Activated T-cell treated with anti-CD3 and anti-CD28 coated beads for 24 hours (primary cell): ENCODE measurements around the gene COL1A2.

Source experiments
- DNase-seq: peaks from one replicate; pipeline ENCODE4 v3.0.0-alpha.2; 2020; ENCODE audit warnings: low read depth

The COL1A2 gene

DNA sequence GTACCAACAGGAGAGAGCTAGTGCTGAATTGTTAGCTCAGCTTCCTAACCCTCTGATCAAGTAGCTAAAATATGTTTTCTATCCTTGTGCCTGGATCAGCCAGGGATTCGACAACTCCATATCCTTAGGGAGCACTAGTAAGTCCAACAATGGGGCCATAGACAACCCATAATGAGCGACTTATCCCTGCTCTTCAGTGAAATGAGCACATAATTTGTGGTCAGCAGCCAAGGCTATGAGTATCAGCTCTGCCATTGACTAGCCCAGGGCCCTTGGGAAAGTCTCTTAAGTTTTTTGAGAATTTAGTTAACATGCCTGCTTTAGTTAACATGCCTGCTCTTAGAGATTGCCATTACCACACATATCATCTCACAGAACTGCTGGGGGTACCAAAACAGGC is 39.3 kb downstream of the COL1A2 start:
- no peak for DNase-seq

DNA sequence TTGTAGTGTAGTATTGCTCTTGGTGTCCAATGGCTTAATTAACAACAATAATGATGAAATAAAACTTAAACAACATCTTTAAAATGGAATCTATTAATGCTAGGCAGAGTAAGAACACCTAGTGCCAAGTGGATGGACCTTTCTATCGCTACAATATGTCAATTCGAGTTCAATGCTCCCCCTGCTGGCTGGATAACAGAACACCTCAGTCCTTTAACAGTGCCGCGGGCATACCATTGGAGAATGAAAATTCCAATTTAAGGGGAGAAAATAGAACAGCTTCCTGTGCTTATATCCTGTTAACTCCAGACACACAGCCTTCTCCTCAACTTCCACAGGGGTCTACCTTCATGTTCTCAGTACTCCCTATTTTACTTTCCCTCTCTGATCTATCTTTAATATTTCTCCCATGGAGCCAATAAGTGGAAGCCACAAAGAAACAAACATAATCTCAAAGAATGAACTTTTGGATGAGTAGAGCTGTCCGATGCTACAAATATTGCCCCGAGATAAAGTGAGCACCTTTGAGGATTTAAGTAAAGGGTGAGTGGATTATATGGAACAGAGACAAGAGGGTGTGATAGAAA is 41.4 kb downstream of the COL1A2 start:
- DNase-seq: peak; percentile 41

DNA sequence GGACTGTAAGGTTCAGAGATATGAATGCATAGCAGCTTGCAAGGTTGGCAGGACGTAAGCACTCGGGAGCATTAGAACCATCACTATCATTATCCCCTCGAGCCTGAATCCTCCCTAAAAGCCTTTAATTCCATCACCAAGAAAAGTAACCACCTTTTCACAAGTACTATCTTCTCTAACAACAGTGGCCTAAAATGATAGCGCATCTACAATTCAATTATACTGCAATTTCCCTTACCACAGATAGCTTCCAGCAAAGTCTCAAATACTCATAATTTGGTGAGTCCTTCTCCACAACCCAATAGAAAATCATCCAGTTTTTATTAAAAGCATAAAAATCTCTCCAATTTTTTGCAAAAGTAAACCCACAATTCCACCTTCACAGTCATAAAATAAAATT is 42.0 kb downstream of the COL1A2 start:
- no peak for DNase-seq

DNA sequence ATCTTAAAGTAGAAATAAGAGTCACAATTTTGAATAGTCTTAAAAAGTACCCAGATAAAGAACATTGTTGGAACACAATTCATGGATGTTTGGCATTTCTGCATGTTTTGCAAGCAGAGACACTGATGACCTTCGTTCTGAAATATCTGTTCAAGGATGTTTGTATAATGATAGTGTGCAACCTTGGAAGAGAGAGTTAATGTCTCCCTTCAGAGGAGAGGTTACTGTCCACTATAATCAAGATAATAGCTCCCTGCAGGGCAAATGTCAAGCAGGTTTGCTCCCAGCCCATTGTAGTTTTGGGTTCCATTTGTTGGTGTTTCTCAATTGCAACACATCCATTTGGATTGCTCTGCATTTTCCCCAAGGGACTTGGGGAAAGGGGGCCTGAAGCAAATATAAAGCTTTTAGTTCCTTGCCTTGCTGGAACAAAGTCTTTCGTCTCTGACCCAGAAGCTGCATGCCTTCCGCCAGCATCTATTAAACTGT is 45.2 kb downstream of the COL1A2 start:
- DNase-seq: no peak

DNA sequence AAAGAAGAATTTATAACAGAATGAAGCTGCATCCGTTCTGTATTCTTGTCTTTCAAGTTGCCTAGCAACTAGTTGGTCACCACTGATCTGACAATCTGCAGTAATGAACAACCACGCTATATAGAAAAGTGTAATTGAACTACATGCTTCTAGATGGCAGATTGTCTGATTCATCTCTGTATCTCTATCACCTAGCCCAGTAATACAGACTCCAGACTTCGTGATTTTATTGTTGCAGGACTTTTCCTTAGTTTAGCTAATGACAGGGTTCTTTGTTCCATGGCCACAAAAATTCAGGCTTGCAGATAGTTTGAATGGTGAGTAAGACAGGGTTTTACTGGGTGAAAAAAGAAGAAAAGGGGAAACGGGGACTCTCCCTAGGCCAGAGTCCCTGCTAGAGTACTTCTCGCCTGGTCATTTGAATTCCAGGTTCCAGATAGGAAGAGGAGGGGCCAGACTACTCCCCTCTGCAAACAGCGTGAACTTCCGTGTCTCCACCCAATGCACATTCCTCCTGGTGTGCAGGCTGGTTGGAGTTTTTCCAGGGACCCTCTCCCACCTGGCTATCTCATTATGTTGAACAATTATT is 45.9 kb downstream of the COL1A2 start:
- no peak for DNase-seq

DNA sequence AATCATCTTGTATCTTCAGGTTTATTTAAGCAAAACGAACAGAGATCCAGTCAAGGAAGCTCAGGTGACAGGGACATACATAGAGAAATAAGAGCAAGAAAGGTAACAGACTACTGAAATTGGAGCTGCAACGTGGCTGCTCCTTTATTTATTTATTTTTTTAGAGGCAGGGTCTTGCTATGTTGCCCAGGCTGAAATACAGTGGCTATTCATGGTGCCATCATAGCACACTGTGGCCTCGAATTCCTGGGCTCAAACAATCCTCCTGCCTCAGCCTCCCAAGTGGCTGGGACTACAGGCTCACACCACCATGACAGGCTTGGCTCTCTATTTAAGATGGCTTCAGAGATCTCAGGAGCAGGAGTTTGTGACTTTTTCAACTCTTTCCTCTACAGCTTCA is 46.4 kb downstream of the COL1A2 start:
- no peak for DNase-seq

DNA sequence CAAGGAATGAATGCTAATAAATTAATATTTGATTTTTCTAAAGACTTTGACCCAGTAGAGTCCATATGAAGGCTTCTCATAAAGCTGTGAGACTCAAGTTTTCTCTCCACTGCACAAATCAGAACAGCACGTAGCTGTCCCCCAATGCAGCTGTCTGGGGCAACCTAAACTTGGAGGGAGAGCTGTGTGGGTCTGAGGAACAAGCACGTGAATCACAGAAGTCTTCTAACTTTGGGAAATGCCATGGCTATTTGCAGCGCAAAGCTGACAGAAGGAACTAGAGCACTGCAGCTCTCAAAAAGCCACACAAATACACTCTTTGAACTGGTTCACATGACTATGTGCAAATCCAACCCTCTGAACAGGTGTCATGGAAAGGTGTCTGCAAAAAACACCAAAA is 47.9 kb downstream of the COL1A2 start:
- DNase-seq: no peak

DNA sequence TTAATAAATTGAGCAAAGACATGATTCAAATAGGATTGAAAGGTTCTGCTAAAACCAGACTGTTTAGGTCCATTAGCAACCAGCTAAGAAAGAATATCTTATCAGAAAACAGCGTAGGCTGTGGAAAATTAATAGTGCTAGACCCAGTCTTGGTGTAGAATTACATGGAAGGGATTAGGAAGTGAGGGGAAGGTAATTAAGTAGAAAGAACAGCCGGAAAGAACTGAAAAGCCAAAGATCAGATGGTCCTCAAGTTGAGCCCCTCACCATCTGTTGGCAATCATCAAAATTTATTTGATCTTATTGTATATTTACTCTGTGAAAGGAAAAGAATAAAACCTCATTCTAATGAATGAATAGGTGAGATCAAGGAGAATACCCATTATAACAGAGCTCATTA is 50.1 kb downstream of the COL1A2 start:
- DNase-seq: no peak

DNA sequence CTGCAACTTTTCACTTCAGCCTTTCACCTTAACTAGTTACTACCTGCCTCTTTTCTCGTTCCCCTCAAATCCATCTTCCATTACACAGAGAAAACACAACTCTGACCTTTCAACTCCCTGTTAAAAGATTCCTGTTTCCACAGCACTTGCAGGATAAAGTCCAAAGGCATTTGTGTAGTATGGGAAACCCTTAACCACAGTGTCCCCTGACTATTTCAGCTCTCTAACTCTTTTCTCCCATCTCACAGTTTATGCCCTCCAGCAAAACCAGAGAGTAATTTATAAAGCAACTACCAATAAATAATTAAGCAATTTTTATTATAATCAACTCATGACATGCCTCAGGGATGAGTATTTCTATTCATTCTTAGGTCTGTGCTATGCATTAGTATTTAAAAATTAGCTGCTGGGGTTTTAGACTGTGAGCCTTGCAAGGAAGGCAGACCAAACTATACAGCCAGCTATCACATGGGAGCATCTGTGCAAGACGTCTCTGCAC is 51.0 kb downstream of the COL1A2 start:
- DNase-seq: no peak

DNA sequence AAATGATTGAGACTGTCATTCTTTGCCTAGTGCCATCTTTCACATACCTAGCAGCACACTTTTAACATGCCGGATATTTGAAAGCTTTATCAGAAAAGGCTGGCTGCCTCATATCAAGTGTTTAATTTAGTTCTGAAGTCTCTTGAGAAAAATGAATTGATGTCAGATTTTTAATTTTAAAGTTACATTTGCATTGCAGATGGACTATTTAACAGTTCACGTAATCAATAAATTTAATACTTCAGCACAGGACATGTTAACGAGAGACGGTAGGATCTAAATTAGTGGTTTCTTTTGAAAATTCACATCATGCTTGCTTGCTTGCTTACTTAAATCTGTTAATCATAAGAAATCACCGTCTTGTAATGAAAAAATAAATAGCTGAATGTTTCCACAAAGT is 51.6 kb downstream of the COL1A2 start:
- no peak for DNase-seq

DNA sequence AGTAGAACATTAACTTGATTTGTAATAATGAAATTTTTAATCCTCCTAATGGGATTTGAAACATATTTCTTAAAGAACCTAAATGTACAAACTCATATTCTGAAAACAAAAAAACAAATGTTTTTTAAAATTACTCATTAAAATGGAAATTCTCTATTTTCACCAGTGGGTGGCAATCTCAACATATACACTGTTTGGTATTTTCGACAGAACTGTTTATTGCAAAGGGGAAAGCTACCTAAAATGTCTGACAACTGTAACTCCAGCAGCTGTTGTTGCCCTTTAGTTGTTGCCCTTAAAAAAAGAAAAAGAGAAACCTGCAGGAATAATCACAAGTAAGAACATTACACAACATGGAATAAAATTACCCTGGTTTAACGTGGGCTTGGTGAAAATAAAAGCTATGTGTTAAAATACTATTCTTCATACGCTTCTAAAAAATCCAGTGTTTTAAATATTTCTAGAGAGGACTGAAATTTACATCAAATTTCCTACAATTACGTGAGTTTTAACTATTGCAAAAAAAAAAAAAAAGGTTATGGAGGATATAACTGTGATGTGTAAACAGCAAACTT is 54.5 kb downstream of the COL1A2 start:
- DNase-seq: no peak

DNA sequence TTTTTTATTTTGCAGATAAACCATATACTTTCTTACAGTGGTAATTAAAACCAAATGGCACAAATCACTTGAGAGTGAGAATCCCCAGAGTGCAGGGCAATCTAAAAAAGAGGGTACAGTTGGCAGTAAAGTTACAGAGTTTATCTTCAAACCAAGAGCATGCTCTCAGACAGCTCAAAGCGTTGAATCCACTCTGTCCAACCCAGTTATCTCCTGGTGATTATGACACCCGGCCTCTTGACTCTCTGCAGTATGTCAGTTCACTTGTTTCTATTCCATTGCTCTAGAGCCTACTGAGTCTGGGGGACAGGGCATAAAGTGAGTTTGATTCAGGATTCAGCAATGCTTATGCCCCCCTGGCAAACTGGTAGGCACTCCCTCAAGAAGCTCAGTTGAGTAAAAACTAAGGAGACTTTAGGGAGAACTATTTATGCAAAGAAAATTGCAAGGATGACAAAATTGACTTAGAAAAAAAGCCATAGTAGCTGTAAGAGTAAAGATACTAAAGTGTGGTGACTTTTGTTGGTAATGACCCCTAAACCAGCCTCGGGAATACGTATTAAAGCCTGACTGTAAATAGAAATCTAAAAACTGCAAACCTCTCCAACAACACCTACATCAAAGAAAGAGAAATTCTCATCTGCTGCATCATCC is 55.5 kb downstream of the COL1A2 start:
- DNase-seq: no peak

DNA sequence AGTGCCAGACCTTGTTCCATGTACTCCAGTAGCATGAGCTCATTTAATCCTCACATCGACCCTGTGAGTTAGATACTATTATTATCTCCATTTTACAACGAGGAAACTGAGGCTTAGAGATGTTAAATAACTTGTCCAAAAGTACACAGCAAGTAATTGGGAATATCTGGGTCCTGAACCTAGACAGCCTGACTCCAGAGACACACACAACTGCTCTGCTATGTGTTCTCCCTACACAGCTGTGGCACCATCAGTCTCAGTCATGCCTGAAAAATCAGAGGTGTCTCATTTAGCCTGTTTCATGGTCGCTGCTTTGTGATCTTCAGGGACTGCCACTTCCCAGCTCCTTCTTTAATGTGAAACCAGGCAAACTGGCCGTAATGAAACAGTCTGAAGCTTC is 56.5 kb downstream of the COL1A2 start:
- no peak for DNase-seq

DNA sequence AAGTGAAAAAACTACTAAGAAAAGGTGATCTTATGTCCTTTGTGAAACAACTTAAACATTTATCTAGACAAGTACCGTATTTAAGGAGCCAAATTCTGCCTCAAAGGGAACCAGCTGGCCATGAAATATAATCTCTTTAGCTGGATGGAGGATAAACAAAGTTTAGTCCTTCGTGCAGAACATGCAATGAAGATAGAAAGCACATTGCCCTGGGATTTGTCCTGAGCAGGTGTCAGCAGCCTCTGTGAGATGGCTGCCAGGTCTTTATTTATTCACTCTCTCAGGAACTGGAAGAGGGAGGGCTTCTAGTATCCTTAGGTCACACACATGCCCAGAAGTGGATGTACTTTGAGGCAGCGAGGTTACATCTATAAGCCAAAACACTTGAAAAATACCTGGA is 57.5 kb downstream of the COL1A2 start:
- DNase-seq: no peak

DNA sequence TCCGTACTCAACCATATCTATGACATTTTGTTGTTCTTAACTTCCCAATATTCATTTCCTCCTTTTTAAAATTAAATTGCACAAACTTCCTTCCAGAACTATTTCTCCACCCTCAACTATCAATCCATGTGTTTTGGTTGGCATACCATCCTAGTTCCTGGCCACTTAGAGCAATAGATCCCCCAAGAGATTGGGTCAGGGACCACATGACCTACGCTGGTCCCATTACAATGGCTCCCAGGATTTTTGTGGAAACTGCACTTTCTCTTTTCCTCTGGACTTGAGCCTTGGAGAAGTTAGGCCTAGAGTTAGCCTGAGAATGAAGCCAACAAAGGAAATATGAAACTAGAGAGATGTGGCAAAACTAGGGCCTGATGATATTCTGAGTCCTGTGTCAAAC is 59.2 kb downstream of the COL1A2 start:
- DNase-seq: no peak

DNA sequence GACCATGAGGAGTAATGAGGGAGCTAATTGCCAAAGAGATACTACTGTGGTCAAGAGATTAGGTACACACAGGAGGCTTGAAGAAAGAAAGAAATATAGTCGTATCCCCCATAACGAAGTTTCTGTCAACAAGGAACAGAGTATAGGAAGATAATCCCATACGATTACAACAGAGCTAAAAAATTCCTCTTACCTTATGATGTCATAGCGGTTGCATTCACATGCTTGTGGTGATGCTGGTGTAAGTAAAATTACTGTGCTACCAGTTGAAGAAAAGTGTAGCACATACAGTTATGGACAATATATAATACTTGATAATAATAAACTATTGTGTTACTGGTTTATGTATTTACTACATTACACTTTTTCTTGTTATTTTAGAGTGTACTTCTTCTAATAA is 63.3 kb downstream of the COL1A2 start:
- DNase-seq: no peak

DNA sequence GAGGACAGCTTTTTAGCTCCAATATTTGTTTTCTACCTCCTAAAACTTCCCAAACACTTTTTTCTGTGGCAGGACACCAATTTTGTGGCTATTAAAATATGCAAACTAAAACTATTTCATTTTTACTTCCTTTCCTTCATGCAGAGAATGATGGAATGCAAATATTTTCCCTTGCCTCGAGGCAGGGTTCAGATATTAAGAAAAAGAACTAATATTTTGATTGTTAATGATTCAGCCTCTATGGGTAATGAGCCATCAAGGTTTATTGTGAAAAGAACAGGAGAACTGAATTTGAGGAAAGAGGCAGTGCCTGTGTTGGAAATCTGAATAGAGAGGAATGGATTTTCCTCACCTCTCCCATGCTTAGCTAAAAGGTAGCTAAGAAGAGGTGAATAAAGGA is 71.8 kb downstream of the COL1A2 start:
- no peak for DNase-seq

DNA sequence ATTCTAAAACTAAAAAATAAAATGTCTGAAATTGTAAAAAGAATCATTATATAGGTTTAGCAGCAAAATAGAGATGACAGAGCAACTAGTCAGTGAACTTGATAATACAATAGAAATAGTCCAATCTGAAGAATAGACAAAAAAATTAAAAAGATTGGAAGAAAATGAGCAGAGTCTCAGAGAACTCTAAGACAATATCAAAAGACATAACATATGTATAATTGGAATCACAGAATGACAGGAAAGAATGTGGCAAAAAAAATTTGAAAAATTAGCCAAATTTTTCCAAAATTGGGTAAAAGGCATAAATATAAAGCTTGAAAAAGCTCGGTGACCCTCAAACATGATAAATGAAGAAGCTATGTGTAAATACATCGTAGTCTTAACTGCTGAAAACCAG is 76.9 kb downstream of the COL1A2 start:
- DNase-seq: no peak

DNA sequence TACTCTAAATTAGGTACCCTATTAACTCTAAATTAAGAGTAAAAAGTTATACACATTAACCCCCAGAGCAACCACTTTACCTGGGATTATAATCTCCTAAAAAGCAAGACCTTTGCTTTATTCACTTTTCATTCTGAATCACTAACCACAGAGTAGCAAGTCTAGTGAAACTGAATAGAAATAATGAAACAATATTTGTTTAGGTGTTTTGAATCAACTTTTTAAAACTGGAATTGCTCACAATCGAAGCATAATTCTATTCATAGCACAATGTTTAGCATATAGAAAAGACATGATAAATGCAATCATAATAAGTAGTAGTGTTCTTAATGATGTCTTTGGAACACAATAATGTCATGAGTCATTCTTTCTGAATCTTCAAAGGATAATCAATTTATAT is 77.9 kb downstream of the COL1A2 start:
- no peak for DNase-seq

DNA sequence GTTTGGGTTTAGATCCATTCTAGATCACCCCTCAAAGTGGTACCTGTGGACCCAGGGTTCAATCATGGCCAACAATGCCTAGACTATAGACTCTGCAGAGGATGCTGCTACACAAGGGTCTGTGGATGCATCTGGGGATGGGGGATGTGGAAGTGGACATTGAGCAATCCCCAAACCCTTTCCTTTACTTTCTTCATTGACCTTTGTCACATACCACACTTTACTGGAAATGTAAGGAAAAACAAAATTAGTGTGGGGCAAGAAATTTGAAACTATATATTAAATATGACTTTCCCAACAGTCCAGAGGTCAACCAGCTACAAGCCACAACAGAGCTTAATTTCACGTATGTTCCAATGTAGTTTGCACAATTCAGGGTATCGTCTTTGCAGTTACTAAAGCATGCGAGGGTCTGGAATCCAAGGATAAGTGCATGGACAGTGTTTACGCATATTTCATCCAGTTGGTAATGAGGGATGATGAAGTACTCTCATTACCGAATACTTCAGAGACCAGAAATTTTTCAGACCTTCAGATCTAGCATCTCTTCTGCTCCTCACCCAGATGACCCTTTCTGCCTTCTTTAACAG is 81.7 kb downstream of the COL1A2 start:
- no peak for DNase-seq

DNA sequence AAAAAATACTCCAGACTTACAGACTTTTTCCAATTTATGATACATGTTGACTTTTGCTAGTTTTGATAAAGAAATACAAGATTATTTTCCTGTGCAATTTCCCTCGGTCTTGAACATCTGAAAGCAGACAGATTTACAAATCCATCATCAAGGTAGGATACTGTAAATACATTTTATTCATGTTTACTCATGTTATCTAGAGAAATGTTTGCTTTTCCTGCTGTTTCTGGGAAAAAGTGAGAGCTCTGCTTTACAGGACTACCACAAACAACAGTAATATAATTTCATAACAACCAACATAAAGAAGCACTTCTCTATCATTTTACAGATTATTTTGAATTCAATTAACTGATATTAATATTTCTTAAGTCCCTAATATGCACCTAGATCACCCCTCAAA is 83.2 kb downstream of the COL1A2 start:
- DNase-seq: no peak

DNA sequence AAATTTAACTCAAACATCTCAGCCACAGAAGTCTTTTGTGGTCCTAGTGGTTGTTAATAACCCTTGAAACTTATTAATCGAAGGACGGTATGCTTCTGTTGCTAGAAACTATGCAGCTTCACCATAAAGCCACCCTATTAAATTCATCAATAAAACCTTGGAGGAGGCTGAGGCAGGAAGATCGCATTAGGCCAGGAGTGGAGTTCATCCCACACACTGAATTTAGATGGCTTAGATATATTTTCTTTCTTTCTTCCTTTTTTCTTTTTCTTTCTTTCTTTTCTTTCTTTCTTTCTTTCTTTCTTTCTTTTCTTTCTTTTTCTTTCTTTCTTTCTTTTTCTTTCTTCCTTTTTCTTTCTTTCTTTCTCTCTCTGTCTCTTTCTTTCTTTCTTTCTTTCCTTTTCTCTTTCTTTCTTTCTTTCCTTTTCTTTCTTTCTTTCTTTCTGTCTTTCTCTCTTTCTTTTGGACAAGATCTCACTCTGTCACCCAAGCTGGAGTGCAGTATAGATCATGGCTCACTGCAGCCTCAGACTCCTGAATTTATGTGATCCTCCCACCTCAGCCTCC is 84.0 kb downstream of the COL1A2 start:
- DNase-seq: no peak
